Measurements from ENCODE around the gene KRTAP13-2.

Gene KRTAP13-2

GRCh38 chr21:30337772-30338171 is 34.3 kb downstream of the KRTAP13-2 start:
- Mint-ChIP-seq H3K4me1 (ENCODE audit: low read depth) (no peaks in the 10 kb centered on the region), H3K9me3 (no peaks in the 10 kb centered on the region), H3K4me3 (no peak overlapping the region), H3K27me3 (peaks cover 5% of the 10 kb centered on the region), H3K36me3 (ENCODE audit: low read depth) (no peaks in the 10 kb centered on the region), H3K27ac (no peak overlapping the region)
- no peak for DNase-seq

- Mint-ChIP-seq H3K36me3 (ENCODE audit: low read depth) (no peaks in the 10 kb centered on the region), H3K4me1 (ENCODE audit: low read depth) (no peaks in the 10 kb centered on the region), H3K4me3 (no peak within 1 kb of the TSS), H3K27me3 (peaks cover 5% of the 10 kb centered on the region), H3K27ac (no peak within 1 kb of the TSS), H3K9me3 (no peaks in the 10 kb centered on the region)
- DNase-seq = no peak
Measured at GRCh38 chr21:30337276-30337744, 34.8 kb downstream of the KRTAP13-2 start, which contains the start of gene KRTAP27-1. TSS of gene KRTAP27-1 (minus strand) at chr21:30337694. CDS start at chr21:30337668, 26 bp downstream.

- no peak overlapping the region for H3K4me3 Mint-ChIP-seq
- H3K27me3 Mint-ChIP-seq = no peaks in the 10 kb centered on the region
- H3K27ac Mint-ChIP-seq = no peak overlapping the region
- no peak for DNase-seq
- no peaks in the 10 kb centered on the region for H3K9me3 Mint-ChIP-seq
- H3K36me3 Mint-ChIP-seq (ENCODE audit: low read depth) = no peaks in the 10 kb centered on the region
- no peaks in the 10 kb centered on the region for H3K4me1 Mint-ChIP-seq (ENCODE audit: low read depth)
Measured at GRCh38 chr21:30336596-30336995, 35.5 kb downstream of the KRTAP13-2 start.

GRCh38 chr21:30333736-30334135 is 38.3 kb downstream of the KRTAP13-2 start:
- Mint-ChIP-seq H3K27ac (no peak overlapping the region), H3K9me3 (no peaks in the 10 kb centered on the region), H3K4me1 (ENCODE audit: low read depth) (no peaks in the 10 kb centered on the region), H3K27me3 (peaks cover 7% of the 10 kb centered on the region), H3K36me3 (ENCODE audit: low read depth) (no peaks in the 10 kb centered on the region), H3K4me3 (no peak overlapping the region)
- no peak for DNase-seq

- DNase-seq = no peak
- no peaks in the 10 kb centered on the region for H3K9me3 Mint-ChIP-seq
- H3K4me3 Mint-ChIP-seq = no peak overlapping the region
- peaks cover 7% of the 10 kb centered on the region for H3K27me3 Mint-ChIP-seq
- H3K4me1 Mint-ChIP-seq (ENCODE audit: low read depth) = no peaks in the 10 kb centered on the region
- H3K27ac Mint-ChIP-seq = no peak overlapping the region
- no peaks in the 10 kb centered on the region for H3K36me3 Mint-ChIP-seq (ENCODE audit: low read depth)
Measured at GRCh38 chr21:30332681-30333080, 39.4 kb downstream of the KRTAP13-2 start.

- H3K9me3 Mint-ChIP-seq = peaks cover 12% of the 10 kb centered on the region
- no peak for DNase-seq
- no peaks in the 10 kb centered on the region for H3K4me1 Mint-ChIP-seq (ENCODE audit: low read depth)
Measured at GRCh38 chr21:30329203-30329875, 42.7 kb downstream of the KRTAP13-2 start.

GRCh38 chr21:30326390-30326789 is 45.7 kb downstream of the KRTAP13-2 start:
- DNase-seq = no peak

More at GRCh38 chr21:30329203-30329875, 42.7 kb downstream of the KRTAP13-2 start:
- Mint-ChIP-seq H3K4me3 (no peak overlapping the region), H3K27ac (no peak overlapping the region), H3K27me3 (peaks cover 7% of the 10 kb centered on the region), H3K36me3 (ENCODE audit: low read depth) (no peaks in the 10 kb centered on the region)

More at GRCh38 chr21:30326390-30326789, 45.7 kb downstream of the KRTAP13-2 start:
- no peak overlapping the region for H3K4me3 Mint-ChIP-seq
- no peaks in the 10 kb centered on the region for H3K36me3 Mint-ChIP-seq (ENCODE audit: low read depth)
- H3K4me1 Mint-ChIP-seq (ENCODE audit: low read depth) = no peaks in the 10 kb centered on the region
- H3K27ac Mint-ChIP-seq = no peak overlapping the region
- H3K9me3 Mint-ChIP-seq = peaks cover 12% of the 10 kb centered on the region
- H3K27me3 Mint-ChIP-seq = peaks cover 7% of the 10 kb centered on the region
